GM18907 (cell line): Measurements from ENCODE around the gene MIX23.

Experiments used
- ATAC-seq: cut with Tn5 transposase; IDR thresholded peaks from one replicate; pipeline ENCODE4 v1.9.1; 2021; ENCODE audit warnings: mild to moderate bottlenecking, moderate library complexity; ENCODE audit not compliant: unreplicated experiment

The MIX23 gene

DNA sequence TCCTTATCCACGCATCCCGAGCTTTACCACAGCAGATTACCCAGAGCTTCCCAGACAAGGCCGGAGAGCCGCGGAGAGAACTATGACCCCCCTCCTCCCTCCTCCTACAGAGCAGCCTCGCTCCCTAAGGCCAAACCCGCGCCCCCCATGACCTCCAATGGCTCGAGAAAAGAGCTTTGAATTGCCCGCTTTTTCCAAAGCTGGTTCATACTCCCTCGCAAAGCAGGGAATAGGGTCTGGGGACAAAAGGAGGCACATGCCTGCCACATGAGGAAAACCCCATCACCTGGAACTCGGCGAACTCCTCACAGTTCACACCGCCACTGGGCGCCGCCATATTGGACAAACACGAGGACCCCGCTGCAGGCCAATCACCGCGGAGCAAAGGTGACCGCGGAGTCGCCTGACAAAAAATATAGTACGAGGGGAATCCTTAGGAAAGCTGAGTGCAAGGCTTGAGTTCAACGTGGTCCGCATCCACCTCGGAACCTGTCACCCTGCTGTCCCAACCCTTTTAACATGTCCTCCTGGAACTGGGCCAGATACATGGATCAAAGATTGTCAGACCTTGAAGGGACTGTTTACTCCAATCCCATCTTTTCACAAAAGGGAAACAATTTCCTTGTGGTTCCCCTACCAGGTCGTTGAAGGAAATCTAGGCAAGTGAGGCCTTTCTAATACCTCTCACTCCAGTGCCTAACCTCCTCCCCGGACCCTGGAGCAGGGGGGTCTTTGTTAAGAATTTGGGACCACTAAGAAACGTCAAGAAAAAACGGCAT is at the start of gene MIX23:
Gene MIX23, minus strand, starts transcription at position 344 of the 779 bp plus-strand sequence. Its CDS starts 7 bp downstream, at position 337.
- ATAC-seq = peak; percentile 47

DNA sequence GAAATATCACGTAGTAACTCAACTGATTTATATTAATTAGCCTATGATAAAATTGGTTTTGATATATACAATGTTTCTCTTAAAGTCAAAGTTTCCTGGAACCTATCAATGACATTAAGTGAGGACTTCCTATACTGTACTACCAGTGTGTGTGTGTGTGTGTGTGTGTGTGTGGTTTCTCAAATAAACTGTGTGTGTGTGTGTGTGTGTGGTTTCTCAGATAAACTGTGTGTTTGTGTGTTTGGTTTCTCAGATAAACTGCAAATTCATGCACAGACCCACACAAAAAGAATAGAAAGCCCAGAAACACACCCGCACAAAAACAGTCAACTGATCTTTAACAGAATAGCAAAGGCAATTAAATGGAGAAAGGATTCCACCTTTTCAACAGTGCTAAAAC is 47.3 kb upstream of the MIX23 start:
- no peak for ATAC-seq

DNA sequence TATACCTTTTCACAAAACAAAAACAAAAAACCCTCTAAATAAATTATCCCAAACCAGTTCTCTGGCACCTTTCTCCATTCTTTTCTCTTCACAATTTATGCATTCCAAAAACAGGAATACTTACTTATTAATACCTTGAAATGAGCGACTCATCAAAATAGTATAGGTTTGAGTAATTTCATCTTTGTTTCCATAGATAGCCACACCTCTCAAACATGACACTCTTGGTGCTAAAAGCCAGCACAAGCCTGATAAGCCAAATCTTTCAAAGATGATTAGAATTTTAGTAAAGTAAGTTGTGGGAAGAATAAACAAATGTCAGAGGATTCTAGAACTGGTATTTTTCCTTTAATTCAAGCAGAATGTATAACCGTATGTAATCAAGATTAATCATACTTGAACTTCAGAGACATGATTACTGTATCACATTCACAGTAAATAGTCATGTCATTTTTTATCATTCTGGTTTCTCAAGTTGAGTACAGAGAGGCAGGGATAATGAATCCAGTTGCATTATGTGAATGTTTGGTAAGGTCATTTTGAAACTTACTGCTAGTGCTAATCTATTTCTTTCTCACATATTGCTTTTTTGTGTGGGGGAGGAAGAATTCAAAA is 44.9 kb upstream of the MIX23 start:
- no peak for ATAC-seq

DNA sequence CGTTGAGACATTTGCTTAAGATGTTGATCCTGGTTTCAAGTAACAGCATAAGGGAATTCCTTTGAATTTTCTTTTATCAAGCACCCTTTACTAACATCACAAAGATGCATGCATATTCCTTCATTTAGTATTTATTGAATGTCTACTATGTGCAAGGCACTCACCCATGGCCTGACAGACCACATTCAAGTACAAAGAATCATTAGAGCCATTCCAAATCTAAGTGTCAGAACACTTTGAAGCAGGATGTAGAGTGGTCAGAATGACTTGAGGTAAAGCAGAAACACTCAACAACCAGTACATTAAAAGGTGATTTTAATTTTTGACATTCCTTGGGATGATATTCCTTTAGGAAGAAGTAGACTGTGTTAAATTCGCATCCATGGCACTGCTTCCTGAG is 38.8 kb upstream of the MIX23 start:
- no peak for ATAC-seq

DNA sequence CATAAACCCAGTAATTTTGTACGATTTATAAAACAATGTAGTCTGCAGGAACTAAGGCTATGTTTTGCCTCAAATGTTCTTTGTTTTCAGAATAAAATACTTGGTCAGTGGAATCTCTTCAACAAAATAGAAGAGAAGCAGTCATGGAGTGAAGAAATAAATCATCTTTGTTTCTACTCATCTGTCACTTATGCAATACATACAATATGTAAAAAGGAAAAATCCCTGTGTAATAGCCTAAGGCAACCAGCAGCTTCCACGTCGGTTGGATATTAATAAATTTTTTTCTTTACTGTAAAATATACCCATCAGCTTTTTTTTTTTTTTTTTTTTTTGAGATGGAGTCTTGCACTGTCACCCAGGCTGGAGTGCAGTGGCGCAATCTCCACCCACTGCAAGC is 38.1 kb upstream of the MIX23 start:
- no peak for ATAC-seq

DNA sequence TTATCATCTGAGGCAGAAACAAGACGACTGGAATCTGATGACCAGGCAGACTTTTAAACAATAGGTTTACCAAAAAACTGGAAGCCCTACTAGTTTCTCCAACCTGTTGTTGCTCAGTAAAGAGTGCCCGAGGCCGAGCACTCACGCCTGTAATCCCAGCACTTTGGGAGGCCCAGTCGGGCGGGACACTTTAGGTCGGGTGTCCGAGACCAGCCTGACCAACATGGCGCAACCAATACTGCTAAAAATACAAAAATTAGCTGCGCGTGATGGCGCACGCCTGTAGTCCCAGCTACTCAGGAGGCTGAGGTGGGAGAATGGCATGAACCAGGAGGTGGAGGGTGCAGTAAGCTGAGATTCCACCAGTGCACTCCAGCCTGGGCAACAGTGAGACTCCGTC is 33.9 kb upstream of the MIX23 start:
- ATAC-seq = no peak

DNA sequence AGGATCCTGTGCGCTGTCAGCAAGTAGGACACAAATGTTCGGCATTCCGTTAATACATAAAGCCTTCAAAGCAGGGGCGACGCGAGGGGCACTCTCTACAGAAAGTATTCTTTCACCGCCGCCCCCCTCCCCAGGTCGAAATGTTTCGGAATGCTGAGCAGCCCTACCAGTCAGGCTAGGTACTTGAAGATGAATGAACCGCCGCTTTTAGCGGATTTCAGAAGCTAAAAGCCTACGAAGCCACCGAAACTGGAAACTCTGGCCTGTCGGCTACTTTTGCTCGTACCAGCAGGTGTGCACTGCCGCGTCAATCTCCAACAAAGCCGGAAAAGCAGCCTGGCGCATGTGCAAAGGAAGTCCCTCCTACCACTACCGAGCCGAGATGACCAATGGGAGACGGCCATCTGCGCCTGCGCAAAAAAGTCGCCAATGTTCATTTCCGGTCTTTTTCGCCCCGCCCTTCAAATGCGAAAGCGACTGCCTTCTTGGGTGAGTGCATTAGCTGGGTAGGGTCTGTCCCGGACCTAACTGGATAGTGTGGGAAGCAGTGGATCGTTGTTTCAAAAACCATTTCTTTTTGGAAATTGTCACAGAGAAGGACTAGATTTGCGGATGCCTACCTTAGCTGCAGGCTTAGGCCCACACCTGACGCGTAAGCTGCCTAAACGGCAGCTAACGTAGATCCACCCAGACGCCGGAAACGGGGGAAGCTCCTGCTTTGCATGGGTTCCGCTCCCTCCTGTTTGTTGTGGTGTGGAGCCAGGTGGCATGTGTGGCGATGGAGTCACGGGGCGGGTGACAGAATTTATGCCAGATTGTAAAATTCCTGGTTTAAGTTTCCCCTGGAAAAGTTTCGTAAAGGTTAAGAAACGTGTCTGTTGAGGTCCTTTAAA is 33.0 kb upstream of the MIX23 start, which contains the start of gene WDR5B:
Gene WDR5B, minus strand, starts transcription at position 301 of the 893 bp plus-strand sequence. CDS start 534 bp downstream, outside the sequence.
- ATAC-seq = peak; percentile 85

DNA sequence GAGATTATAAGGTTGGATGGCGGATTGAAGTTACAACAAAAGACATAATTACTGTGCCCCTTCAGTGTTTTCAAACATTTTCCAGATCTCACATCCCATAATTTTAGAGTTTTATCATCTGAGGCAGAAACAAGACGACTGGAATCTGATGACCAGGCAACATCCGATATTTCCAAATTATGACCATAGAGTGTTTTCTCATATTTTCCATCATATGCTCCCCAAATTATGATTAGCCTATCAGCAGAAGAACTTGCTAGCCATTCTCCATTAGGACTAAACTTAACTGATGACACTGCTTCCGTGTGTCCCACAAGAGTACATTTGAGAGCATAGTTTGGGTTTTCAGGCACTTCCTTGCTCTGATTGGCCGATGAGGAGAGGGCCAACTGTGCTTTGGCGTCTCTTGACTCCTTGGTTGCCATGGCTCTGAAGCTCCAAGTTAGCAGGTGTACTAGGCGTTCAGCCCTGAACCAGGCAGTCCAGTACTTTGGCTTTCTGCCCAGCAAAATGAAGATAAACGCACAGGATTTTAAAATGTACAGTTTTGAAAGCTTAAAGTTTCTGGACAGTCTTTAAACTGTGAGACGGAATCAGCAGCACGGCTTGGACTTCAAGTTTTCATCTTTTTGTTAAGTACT is 32.2 kb upstream of the MIX23 start:
- ATAC-seq = peak; percentile 58

DNA sequence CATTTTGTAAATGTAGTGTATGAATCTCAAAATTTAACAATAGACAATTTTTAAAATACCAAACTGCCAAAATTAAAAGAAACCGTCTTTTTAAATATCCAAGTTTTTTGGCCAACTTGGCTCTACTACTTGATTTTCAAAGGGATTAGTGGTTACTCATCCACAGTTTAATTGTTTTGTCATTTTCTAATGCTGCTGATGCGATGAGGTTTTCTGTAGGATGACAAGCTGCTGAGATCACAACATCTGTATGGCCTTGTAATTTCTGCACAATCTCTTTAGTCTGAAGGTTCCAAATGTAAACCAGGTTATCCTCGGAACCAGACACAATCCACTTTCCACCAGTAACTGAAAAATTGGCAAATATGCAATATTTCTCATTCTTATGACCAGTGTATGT is 31.4 kb upstream of the MIX23 start:
- no peak for ATAC-seq

DNA sequence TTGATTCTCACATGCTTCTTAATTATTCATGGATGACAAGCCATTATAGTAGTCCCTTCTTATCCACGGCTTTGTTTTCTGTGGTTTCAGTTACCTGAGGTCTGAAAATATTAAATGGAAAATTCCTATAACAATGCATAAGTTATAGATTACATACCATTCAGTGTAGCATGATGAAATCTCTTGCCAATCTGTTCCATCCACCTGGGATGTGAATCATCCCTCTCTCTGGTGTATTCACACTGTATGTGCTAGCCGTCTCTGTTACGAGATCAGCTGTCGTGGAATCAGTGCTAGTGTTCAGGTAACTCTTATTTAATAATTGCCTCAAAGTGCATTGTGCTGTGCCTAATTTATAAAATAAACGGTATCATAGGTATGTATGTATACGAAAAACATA is 27.6 kb upstream of the MIX23 start:
- no peak for ATAC-seq

DNA sequence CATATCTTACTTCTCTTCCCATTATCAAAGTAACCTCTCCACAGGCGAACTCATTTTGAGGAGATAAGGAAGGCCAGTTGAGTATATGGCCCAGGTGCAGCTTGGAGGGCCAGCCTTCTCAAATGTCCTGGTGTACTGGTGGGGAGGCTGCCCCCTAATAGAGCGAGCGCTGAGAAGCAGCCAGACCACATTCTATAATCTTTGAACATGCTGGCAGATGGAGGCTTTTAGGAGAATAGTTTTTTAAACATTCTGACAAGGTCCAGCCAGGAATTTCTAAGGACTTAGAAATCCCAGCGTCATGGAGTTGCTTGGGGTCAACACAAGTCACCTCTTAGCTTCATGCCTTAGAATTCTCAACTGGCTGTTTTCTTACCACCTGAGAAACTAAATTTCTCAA is 27.1 kb upstream of the MIX23 start:
- no peak for ATAC-seq

DNA sequence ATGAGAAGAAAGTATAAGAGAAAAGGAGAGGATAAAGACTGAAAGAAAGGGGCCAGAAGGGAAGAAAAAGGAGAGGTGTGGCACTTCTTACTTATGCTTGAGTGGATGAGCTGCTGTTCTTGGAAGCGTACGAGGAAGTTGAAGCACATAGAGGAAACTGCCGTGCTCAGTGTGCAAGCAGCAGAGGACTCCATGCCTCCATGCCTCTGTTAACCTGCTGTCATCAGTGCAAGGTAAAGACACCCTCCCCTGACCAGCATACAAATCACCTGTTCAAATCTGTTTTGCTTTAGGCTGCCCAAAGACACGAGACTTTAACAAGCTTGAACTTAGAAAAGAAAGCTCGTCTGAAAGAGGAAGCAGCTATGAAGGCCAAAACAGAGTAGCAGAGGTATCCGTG is 26.4 kb upstream of the MIX23 start:
- ATAC-seq = no peak

DNA sequence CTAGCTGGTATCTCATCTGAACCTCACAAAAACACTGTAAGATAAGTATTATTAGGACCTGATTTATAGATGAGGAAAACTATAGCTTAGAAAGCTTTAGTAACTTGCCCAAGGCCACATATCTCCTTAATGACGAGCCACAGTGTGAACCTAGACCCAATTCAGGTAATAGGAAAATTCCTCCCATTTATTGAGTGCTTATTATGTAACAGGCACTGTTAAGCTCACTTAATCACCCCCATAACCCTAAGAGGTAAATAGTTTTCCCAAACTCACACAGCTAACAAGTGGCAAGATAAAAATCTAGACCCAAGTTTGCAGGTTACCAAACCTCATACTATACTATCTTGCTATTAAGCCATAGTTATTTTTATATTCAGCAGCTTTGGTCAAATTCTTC is 24.9 kb upstream of the MIX23 start:
- no peak for ATAC-seq

DNA sequence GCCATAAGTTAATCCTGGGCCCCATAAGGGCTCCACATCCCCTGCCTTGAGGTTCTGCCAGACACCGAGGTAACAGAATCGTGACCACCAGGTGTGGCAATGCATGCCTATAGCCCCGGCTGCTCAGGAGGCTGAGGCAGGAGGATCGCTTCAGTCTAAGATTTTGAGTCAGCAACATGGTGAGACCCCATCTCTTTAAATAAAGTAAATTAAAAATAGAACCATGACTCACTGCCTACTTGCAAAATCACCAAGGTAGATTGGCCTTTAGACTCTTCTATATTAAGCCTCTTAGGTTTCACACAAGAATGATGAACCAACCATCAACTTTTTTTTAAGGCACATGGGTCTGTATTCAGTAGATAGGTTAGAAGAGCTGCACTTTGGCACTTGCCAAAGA is 23.2 kb upstream of the MIX23 start:
- ATAC-seq = no peak

DNA sequence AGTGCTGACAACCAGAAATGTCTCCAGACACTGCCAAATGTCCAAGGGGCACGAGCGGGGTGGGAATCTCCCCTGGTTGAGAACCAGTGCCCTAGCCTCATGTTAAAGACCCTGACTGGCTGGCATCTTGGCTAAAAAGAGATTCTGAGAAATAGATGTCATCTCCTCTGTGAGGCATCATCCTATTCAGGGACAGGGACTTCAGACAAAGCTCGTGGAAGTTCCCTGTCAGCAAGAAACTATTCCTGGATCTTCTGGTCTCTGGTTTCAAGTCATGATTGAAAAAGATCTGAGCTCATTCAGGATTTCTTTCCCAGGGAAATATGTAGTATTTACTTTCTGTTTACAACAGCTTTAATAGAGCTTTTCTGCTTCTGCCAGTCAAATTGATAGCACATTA is 22.0 kb upstream of the MIX23 start:
- no peak for ATAC-seq

DNA sequence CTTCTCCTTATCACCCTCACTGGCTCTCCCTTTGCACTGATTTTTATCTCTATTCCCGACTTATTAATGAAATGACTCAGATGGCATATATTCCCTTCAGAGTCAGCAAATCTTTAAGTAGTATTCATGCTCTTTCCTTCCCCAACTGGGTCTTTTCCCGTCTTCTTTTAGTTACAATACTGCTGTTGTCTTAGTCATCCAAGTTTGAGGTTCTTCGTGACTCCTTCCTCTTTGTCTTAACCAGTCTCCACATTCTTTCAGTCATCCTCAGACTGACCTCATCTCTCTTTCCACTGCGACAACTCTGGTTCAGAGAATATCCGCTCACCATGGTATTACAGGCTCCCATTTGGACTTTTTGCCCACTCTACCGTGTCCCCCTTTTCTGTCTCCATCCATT is 20.5 kb upstream of the MIX23 start:
- no peak for ATAC-seq

DNA sequence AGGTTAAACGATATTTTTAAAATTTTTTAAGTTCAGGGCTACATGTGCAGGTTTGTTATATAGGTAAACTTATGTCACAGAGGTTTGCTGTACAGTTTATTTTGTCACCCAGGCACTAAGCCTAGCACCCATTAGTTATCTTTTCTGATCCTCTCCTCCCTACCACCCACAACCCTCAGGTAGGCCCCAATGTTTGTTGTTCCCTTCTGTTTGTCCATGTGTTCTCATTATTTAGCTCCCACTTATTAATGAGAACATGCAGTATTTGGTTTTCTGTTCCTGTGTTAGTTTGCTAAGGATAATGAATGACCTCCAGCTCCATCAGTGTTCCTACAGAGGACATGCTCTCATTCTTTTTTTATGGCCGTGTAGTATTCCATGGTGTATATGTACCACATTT is 15.9 kb upstream of the MIX23 start:
- ATAC-seq = no peak

DNA sequence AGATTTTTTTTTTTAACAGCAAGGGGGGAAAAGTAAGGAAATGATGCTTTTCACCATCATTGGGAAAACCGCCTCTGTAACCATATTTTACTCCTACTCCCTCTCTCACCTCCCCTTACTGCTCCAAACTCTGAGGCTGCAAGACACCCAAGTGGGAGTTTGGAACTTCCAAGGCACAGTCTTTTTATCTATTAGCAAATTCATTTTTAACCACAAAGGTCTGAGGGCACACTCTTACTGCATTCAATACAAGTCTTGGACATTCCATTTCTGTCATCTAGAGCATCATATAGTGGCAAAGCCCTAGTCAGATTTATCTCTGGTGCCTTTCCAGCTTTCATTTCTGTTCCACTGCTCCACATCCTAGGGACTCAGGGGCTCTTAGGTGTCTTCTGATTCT is 14.2 kb upstream of the MIX23 start:
- ATAC-seq = no peak

DNA sequence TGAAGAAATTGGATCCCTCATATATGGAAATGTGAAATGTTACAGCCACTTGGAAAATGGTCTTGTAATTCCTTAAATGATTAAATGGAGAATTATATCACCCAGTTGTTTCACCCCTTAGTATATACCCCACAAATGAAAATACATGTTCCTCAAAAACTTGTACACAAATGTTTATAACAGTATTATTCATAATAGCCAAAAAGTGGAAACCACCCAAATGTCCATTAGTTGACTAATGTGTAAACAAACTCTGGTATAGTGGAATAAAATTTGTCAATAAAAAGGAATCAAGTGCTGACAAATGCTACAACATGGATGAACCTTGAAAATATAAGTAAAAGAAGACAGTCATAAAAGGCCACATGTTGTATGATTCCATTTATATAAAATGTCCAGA is 13.5 kb upstream of the MIX23 start:
- ATAC-seq = no peak

DNA sequence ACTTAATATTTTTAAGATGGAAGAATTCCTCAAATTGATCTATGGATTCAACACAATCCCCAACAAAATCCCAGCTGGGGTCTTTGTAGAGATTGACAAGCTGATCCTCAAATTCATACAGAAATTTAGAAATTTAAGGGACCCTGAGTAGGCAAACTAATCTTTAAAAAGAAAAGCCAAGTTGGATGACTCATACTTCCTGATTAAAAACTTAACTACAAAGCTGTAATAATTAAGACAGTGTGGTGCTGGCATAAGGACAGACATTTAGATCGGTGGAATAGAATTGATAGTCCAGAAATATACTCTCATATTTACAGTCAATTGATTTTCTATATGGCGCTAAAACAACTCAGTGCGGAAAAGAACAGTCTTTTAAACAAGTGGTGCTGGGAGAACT is 12.6 kb upstream of the MIX23 start:
- no peak for ATAC-seq

DNA sequence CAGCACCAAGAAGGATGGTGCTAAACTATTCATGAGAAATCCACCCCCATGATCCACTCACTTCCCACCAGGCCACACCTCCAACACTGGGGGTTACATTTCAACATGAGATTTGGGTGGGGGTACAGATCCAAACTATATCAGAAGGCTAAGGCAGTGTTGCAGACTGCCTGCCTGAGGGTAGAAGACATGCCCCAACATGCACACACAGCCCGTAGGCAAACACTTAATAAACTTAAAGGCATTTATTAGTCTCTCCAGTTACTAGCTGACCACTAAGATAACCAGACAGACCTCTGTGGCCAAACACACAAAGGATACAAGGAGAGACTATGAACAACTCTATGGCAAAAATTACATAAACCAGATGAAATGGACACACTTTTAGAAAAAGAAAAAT is 11.1 kb upstream of the MIX23 start:
- ATAC-seq = no peak
